WTC11 (cell line): ENCODE data around the gene SOCS7. TPM values are rescaled to one million over a fixed set of nuclear protein-coding genes. Genes with fewer than 3 reads are reported as not detected.

Experiments
- ATAC-seq: fragments of 200-7000 bp; cut with Tn5 transposase; 2 replicates; pipeline ENCODE4 v1.10.0; 2021; ENCODE audit warnings: mild to moderate bottlenecking, moderate library complexity
- CTCF ChIA-PET: fragments of 300-600 bp; sonication (Branson Sonifier 250); formaldehyde crosslinking; loops from one replicate; lab custom pipeline; 2021; ENCODE audit warnings: antibody characterized with exemption; lab: Charles Lee
- POLR2A ChIA-PET: fragments of 350-600 bp; sonication (Branson Sonifier 250); formaldehyde crosslinking; loops from one replicate; lab custom pipeline; 2021; ENCODE audit warnings: antibody characterized with exemption; lab: Charles Lee
- DNase-seq: peaks from one replicate; pipeline ENCODE4 v3.0.0; 2021; ENCODE audit warnings: low spot score
- H3K27ac Mint-ChIP-seq: 2 replicates; pipeline ENCODE4 v1.8.0; 2021; ENCODE audit warnings: mixed read lengths
- H3K27me3 Mint-ChIP-seq: 2 replicates; pipeline ENCODE4 v1.8.0; 2021; ENCODE audit warnings: low read depth, mild to moderate bottlenecking, moderate library complexity, mixed read lengths
- H3K36me3 Mint-ChIP-seq: 2 replicates; pipeline ENCODE4 v1.8.0; 2021; ENCODE audit warnings: mixed read lengths
- H3K4me1 Mint-ChIP-seq: 2 replicates; pipeline ENCODE4 v1.8.0; 2022; ENCODE audit warnings: mixed read lengths
- H3K4me3 Mint-ChIP-seq: 2 replicates; pipeline ENCODE4 v1.8.0; 2021; ENCODE audit warnings: mild to moderate bottlenecking, moderate library complexity, mixed read lengths
- H3K9me3 Mint-ChIP-seq: 2 replicates; pipeline ENCODE4 v1.8.0; 2021; ENCODE audit warnings: mixed read lengths
- ELF4 ChIP-seq: sonication (generic); formaldehyde crosslinking; IDR thresholded peaks from 2 replicates; pipeline ENCODE4 v1.8.1; 2022; ENCODE audit warnings: low read depth, mild to moderate bottlenecking, moderate library complexity, missing genetic modification reagents
- FOXJ3 ChIP-seq: sonication (generic); formaldehyde crosslinking; IDR thresholded peaks from 2 replicates; pipeline ENCODE4 v1.9.0; 2021; ENCODE audit warnings: missing genetic modification reagents, mild to moderate bottlenecking, borderline replicate concordance
- NFE2L1 ChIP-seq: sonication (generic); formaldehyde crosslinking; IDR thresholded peaks from 2 replicates; pipeline ENCODE4 v1.8.1; 2023; ENCODE audit warnings: missing genetic modification reagents
- RELA ChIP-seq: sonication (generic); formaldehyde crosslinking; IDR thresholded peaks from 2 replicates; pipeline ENCODE4 v1.8.1; 2022; ENCODE audit warnings: missing genetic modification reagents, mild to moderate bottlenecking, borderline replicate concordance
- SMAD4 ChIP-seq: sonication (generic); formaldehyde crosslinking; IDR thresholded peaks from 2 replicates; pipeline ENCODE4 v1.8.0; 2022; ENCODE audit warnings: mild to moderate bottlenecking, missing genetic modification reagents
- TEAD1 ChIP-seq: sonication (generic); formaldehyde crosslinking; IDR thresholded peaks from 2 replicates; pipeline ENCODE4 v1.8.0; 2022; ENCODE audit warnings: mild to moderate bottlenecking, missing genetic modification reagents
- TEAD4 ChIP-seq: sonication (generic); formaldehyde crosslinking; IDR thresholded peaks from 2 replicates; pipeline ENCODE4 v1.8.0; 2022; ENCODE audit warnings: mild to moderate bottlenecking, missing genetic modification reagents
- ZNF671 ChIP-seq: fragments of 250-450 bp; sonication (Bioruptor Pico); IDR thresholded peaks from 2 replicates; pipeline ENCODE4 v1.8.0; 2021; ENCODE audit warnings: mild to moderate bottlenecking
- total RNA-seq: library from RNA; stranded (reverse); gene quantifications from 3 replicates; pipeline ENCODE4 v1.2.3, GENCODE V29; 2021
- TF ChIP-seq, protein P1 (sequence below): sonication (generic); formaldehyde crosslinking; IDR thresholded peaks from 2 replicates; pipeline ENCODE4 v1.8.1; 2023; ENCODE audit warnings: mild to moderate bottlenecking, missing genetic modification reagents
- TF ChIP-seq, protein P2 (sequence below): sonication (generic); formaldehyde crosslinking; IDR thresholded peaks from 2 replicates; pipeline ENCODE4 v1.8.1; 2022; ENCODE audit warnings: low read depth, mild to moderate bottlenecking, moderate library complexity, missing genetic modification reagents, borderline replicate concordance
- TF ChIP-seq, protein P3 (sequence below): sonication (generic); formaldehyde crosslinking; IDR thresholded peaks from 2 replicates; pipeline ENCODE4 v1.8.1; 2023; ENCODE audit warnings: mild to moderate bottlenecking, missing genetic modification reagents, moderate library complexity
- TF ChIP-seq, protein P4 (sequence below): fragments of 250-450 bp; sonication (Bioruptor Pico); IDR thresholded peaks from 2 replicates; pipeline ENCODE4 v2.1.2; 2022; ENCODE audit warnings: mild to moderate bottlenecking, moderate library complexity
- TF ChIP-seq, protein P5 (sequence below): fragments of 200-600 bp; IDR thresholded peaks from 2 replicates; pipeline ENCODE4 v1.8.0; 2022; ENCODE audit warnings: antibody characterized with exemption
- TF ChIP-seq, protein P6 (sequence below): sonication (generic); formaldehyde crosslinking; IDR thresholded peaks from 2 replicates; pipeline ENCODE4 v1.8.0; 2022; ENCODE audit warnings: mild to moderate bottlenecking, missing genetic modification reagents
- TF ChIP-seq, protein P7 (sequence below): sonication (generic); formaldehyde crosslinking; IDR thresholded peaks from 2 replicates; pipeline ENCODE4 v1.8.0; 2022; ENCODE audit warnings: mild to moderate bottlenecking, missing genetic modification reagents
- TF ChIP-seq, protein P8 (sequence below): sonication (generic); formaldehyde crosslinking; IDR thresholded peaks from 2 replicates; pipeline ENCODE4 v1.8.1; 2022; ENCODE audit warnings: mild to moderate bottlenecking, missing genetic modification reagents, moderate library complexity, borderline replicate concordance
- TF ChIP-seq, protein P9 (sequence below): sonication (generic); formaldehyde crosslinking; IDR thresholded peaks from 2 replicates; pipeline ENCODE4 v1.8.0; 2023; ENCODE audit warnings: missing genetic modification reagents

The SOCS7 gene
- total RNA-seq, 1 experiment from 2014 or later = 33.6 TPM

DNA sequence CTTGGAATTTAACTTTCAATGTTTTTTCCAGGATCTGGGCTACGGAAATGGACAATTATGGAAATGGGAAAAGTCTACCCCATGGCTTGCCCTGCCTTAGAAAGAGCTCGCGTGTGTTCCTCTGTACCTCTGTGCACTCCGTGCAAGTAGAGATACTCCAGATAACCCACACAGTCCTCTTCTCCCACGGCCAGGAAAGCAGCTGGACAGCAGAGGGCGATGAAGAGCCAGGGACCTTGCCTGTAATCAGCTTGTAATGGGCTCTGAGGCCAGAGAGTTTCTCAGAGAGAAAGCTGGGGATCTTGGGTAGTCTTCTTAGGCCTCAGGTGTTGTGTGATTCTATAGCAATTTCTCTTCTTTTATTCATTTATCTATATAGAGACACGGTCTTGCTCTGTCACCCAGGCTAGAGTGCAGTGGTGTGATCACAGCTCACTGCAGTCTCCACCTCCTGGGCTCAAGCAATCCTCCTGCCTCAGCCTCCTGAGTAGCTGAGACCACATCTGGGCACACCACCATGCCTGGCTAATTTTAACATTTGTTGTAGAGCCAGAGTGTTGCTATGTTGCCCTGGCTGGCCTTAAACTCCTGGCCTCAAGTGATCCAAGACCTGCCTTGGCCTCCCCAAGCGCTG, 2.4 kb upstream of the SOCS7 start:
- no peak overlapping the region for H3K4me3 Mint-ChIP-seq
- no peaks in the 10 kb centered on the region for H3K36me3 Mint-ChIP-seq

DNA sequence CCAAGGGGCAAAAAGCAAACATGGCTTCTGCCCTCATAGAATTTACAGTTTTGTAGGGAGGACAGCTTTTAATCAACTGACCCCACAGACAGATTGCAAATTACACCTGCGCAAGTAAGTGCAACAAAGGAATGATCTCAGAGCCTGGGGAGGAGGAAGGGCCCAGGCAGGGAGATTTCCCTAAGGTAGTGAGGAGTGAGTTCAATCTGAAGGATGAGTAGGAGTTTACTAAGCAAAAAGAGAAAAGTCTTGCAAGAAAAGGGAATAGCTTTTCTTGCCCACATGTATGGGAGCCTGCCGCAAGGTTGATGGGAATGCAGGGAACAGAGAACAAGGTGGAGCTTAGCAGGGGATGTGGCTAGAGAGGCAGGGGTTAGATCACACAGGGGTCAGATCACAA, 1.6 kb upstream of the SOCS7 start:
- no peaks in the 10 kb centered on the region for H3K36me3 Mint-ChIP-seq
- ChIA-PET POLR2A (interaction anchor here (1.3 to 1.9 kb wide), 2 partner anchors 65 to 102 kb away, joined by 4 to 20 read pairs; no protein-coding TSS in a partner anchor), CTCF (interaction anchor here (0.6 to 10.5 kb wide), 21 partner anchors 8 to 318 kb away, joined by 3 to 222 read pairs (median 8); no protein-coding TSS in a partner anchor)
- H3K4me3 Mint-ChIP-seq = no peak overlapping the region; the same call in 1 of the 2 replicates
- ATAC-seq (no peak), DNase-seq (no peak)
- H3K9me3 Mint-ChIP-seq = no peaks in the 10 kb centered on the region
- no peaks in the 10 kb centered on the region; the same call in 1 of the 2 replicates for H3K27me3 Mint-ChIP-seq
- peaks cover 42% of the 10 kb centered on the region for H3K4me1 Mint-ChIP-seq
- peak overlapping the region; percentile 98 for H3K27ac Mint-ChIP-seq
- TF ChIP-seq ELF4 (CRISPR knock-in tag) = no peak
- TF ChIP-seq FOXJ3 (CRISPR knock-in tag) = no peak
- TF ChIP-seq SMAD4 = no peak
- TF ChIP-seq, protein P1, sequence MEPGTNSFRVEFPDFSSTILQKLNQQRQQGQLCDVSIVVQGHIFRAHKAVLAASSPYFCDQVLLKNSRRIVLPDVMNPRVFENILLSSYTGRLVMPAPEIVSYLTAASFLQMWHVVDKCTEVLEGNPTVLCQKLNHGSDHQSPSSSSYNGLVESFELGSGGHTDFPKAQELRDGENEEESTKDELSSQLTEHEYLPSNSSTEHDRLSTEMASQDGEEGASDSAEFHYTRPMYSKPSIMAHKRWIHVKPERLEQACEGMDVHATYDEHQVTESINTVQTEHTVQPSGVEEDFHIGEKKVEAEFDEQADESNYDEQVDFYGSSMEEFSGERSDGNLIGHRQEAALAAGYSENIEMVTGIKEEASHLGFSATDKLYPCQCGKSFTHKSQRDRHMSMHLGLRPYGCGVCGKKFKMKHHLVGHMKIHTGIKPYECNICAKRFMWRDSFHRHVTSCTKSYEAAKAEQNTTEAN (CRISPR knock-in tag) = no peak
- no peak for TF ChIP-seq RELA (CRISPR knock-in tag)
- TF ChIP-seq, protein P2, sequence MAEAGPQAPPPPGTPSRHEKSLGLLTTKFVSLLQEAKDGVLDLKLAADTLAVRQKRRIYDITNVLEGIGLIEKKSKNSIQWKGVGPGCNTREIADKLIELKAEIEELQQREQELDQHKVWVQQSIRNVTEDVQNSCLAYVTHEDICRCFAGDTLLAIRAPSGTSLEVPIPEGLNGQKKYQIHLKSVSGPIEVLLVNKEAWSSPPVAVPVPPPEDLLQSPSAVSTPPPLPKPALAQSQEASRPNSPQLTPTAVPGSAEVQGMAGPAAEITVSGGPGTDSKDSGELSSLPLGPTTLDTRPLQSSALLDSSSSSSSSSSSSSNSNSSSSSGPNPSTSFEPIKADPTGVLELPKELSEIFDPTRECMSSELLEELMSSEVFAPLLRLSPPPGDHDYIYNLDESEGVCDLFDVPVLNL (CRISPR knock-in tag) = no peak
- TF ChIP-seq, protein P3, sequence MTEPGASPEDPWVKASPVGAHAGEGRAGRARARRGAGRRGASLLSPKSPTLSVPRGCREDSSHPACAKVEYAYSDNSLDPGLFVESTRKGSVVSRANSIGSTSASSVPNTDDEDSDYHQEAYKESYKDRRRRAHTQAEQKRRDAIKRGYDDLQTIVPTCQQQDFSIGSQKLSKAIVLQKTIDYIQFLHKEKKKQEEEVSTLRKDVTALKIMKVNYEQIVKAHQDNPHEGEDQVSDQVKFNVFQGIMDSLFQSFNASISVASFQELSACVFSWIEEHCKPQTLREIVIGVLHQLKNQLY = no peak
- no peak for TF ChIP-seq TEAD4 (CRISPR knock-in tag)
- TF ChIP-seq NFE2L1 (CRISPR knock-in tag) = no peak
- TF ChIP-seq ZNF671 (CRISPR knock-in tag) = no peak
- TF ChIP-seq, protein P4, sequence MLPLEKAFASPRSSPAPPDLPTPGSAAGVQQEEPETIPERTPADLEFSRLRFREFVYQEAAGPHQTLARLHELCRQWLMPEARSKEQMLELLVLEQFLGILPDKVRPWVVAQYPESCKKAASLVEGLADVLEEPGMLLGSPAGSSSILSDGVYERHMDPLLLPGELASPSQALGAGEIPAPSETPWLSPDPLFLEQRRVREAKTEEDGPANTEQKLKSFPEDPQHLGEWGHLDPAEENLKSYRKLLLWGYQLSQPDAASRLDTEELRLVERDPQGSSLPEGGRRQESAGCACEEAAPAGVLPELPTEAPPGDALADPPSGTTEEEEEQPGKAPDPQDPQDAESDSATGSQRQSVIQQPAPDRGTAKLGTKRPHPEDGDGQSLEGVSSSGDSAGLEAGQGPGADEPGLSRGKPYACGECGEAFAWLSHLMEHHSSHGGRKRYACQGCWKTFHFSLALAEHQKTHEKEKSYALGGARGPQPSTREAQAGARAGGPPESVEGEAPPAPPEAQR (CRISPR knock-in tag) = no peak
- no peak for TF ChIP-seq TEAD1
- TF ChIP-seq, protein P5, sequence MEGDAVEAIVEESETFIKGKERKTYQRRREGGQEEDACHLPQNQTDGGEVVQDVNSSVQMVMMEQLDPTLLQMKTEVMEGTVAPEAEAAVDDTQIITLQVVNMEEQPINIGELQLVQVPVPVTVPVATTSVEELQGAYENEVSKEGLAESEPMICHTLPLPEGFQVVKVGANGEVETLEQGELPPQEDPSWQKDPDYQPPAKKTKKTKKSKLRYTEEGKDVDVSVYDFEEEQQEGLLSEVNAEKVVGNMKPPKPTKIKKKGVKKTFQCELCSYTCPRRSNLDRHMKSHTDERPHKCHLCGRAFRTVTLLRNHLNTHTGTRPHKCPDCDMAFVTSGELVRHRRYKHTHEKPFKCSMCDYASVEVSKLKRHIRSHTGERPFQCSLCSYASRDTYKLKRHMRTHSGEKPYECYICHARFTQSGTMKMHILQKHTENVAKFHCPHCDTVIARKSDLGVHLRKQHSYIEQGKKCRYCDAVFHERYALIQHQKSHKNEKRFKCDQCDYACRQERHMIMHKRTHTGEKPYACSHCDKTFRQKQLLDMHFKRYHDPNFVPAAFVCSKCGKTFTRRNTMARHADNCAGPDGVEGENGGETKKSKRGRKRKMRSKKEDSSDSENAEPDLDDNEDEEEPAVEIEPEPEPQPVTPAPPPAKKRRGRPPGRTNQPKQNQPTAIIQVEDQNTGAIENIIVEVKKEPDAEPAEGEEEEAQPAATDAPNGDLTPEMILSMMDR = no peak
- TF ChIP-seq, protein P6, sequence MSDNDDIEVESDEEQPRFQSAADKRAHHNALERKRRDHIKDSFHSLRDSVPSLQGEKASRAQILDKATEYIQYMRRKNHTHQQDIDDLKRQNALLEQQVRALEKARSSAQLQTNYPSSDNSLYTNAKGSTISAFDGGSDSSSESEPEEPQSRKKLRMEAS = no peak
- TF ChIP-seq, protein P7, sequence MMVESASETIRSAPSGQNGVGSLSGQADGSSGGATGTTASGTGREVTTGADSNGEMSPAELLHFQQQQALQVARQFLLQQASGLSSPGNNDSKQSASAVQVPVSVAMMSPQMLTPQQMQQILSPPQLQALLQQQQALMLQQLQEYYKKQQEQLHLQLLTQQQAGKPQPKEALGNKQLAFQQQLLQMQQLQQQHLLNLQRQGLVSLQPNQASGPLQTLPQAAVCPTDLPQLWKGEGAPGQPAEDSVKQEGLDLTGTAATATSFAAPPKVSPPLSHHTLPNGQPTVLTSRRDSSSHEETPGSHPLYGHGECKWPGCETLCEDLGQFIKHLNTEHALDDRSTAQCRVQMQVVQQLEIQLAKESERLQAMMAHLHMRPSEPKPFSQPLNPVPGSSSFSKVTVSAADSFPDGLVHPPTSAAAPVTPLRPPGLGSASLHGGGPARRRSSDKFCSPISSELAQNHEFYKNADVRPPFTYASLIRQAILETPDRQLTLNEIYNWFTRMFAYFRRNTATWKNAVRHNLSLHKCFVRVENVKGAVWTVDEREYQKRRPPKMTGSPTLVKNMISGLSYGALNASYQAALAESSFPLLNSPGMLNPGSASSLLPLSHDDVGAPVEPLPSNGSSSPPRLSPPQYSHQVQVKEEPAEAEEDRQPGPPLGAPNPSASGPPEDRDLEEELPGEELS (CRISPR knock-in tag) = no peak
- TF ChIP-seq, protein P8, sequence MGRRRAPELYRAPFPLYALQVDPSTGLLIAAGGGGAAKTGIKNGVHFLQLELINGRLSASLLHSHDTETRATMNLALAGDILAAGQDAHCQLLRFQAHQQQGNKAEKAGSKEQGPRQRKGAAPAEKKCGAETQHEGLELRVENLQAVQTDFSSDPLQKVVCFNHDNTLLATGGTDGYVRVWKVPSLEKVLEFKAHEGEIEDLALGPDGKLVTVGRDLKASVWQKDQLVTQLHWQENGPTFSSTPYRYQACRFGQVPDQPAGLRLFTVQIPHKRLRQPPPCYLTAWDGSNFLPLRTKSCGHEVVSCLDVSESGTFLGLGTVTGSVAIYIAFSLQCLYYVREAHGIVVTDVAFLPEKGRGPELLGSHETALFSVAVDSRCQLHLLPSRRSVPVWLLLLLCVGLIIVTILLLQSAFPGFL (CRISPR knock-in tag) = no peak

More for the DNA sequence above, 2.4 kb upstream of the SOCS7 start:
- H3K4me1 Mint-ChIP-seq = peaks cover 34% of the 10 kb centered on the region
- ChIA-PET CTCF (interaction anchor here (0.5 to 10.5 kb wide), 51 partner anchors 7 to 521 kb away, joined by 3 to 222 read pairs (median 4); partner anchors contain the start of gene ARHGAP23), POLR2A (interaction anchor here (0.9 to 1.9 kb wide), 3 partner anchors 51 to 103 kb away, joined by 3 to 20 read pairs (median 4); no protein-coding TSS in a partner anchor)
- H3K9me3 Mint-ChIP-seq = no peaks in the 10 kb centered on the region
- peak overlapping the region; percentile 78 for H3K27ac Mint-ChIP-seq
- peak; percentile 90 for DNase-seq
- TF ChIP-seq, protein P5 = peak; percentile 74
- TF ChIP-seq, protein P9, sequence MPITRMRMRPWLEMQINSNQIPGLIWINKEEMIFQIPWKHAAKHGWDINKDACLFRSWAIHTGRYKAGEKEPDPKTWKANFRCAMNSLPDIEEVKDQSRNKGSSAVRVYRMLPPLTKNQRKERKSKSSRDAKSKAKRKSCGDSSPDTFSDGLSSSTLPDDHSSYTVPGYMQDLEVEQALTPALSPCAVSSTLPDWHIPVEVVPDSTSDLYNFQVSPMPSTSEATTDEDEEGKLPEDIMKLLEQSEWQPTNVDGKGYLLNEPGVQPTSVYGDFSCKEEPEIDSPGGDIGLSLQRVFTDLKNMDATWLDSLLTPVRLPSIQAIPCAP = no peak
- H3K27me3 Mint-ChIP-seq = no peaks in the 10 kb centered on the region; the same call in 1 of the 2 replicates
- peak; percentile 66 for ATAC-seq
